GM18517 (cell line): ENCODE results near the gene METTL15.
A peak's percentile ranks its signal among the peaks of the same experiment; 100 is the strongest.
"Not testable (repeated sequence)": the region's sequence is repeated elsewhere in the genome, so short reads cannot be mapped to it uniquely, and the experiment has no call there.

Source experiments
- ATAC-seq: cut with Tn5 transposase; IDR thresholded peaks from one replicate; pipeline ENCODE4 v1.9.1; 2021; ENCODE audit warnings: mild to moderate bottlenecking, moderate library complexity; ENCODE audit not compliant: unreplicated experiment

The METTL15 gene

GRCh38 chr11:28107750-28108618, at the start of gene METTL15, which contains the start of gene KIF18A:
Gene METTL15, plus strand, starts transcription at chr11:28108388. Its CDS starts 4,947 bp downstream, at chr11:28113335.
Gene KIF18A, minus strand, starts transcription at chr11:28108156. Its CDS starts 10,209 bp downstream, at chr11:28097947.
- ATAC-seq = peak; percentile 94

- no peak for ATAC-seq
Measured at GRCh38 chr11:28071305-28071704, 36.9 kb upstream of the METTL15 start.

- ATAC-seq = no peak
Measured at GRCh38 chr11:28072321-28072720, 35.9 kb upstream of the METTL15 start.

- no peak for ATAC-seq
Measured at GRCh38 chr11:28077521-28077920, 30.7 kb upstream of the METTL15 start.

- no peak for ATAC-seq
Measured at GRCh38 chr11:28083118-28083517, 25.1 kb upstream of the METTL15 start.

GRCh38 chr11:28086569-28086968, 21.6 kb upstream of the METTL15 start:
- no peak for ATAC-seq

- ATAC-seq = not testable (repeated sequence)
Measured at GRCh38 chr11:28087192-28087591, 21.0 kb upstream of the METTL15 start.

GRCh38 chr11:28087693-28088092, 20.5 kb upstream of the METTL15 start:
- not testable (repeated sequence) for ATAC-seq

- ATAC-seq = no peak
Measured at GRCh38 chr11:28089378-28089777, 18.8 kb upstream of the METTL15 start.

GRCh38 chr11:28090052-28090749, 18.0 kb upstream of the METTL15 start:
- no peak for ATAC-seq

GRCh38 chr11:28092786-28093185, 15.4 kb upstream of the METTL15 start:
- ATAC-seq = no peak

GRCh38 chr11:28098257-28098656, 9.9 kb upstream of the METTL15 start:
- ATAC-seq = no peak

GRCh38 chr11:28099715-28100114, 8.5 kb upstream of the METTL15 start:
- no peak for ATAC-seq

GRCh38 chr11:28100665-28101064, 7.5 kb upstream of the METTL15 start:
- ATAC-seq = no peak

- not testable (repeated sequence) for ATAC-seq
Measured at GRCh38 chr11:28102300-28102699, 5.9 kb upstream of the METTL15 start.

GRCh38 chr11:28104425-28104824, 3.8 kb upstream of the METTL15 start:
- no peak for ATAC-seq

- no peak for ATAC-seq
Measured at GRCh38 chr11:28104984-28105383, 3.2 kb upstream of the METTL15 start.

GRCh38 chr11:28105869-28106268, 2.3 kb upstream of the METTL15 start:
- ATAC-seq = no peak

- no peak for ATAC-seq
Measured at GRCh38 chr11:28106353-28107043, 1.7 kb upstream of the METTL15 start.

GRCh38 chr11:28107191-28107749, 918 bp upstream of the METTL15 start:
- no peak for ATAC-seq

GRCh38 chr11:28108958-28109357, 770 bp downstream of the METTL15 start:
- no peak for ATAC-seq
